Stimulated activated CD8-positive, alpha-beta memory T cell treated with anti-CD3 and anti-CD28 coated beads, Interleukin-7, amount 100 ng/mL, for 24 hours (primary cell): ENCODE results near the gene GALNT6.
A peak's percentile ranks its signal among the peaks of the same experiment; 100 is the strongest.

Experiments
- DNase-seq: peaks from one replicate; pipeline ENCODE4 v3.0.0-alpha.2; 2020; ENCODE audit warnings: low read depth

Gene GALNT6

GRCh38 chr12:51405801-51406207 lies 14.6 kb upstream of the GALNT6 start:
- DNase-seq, result no peak

- no peak for DNase-seq
Measured at GRCh38 chr12:51404627-51405026, 13.4 kb upstream of the GALNT6 start.

- no peak for DNase-seq
Measured at GRCh38 chr12:51403681-51404136, 12.5 kb upstream of the GALNT6 start.

- DNase-seq, result no peak
Measured at GRCh38 chr12:51403159-51403558, 12.0 kb upstream of the GALNT6 start.

- no peak for DNase-seq
Measured at GRCh38 chr12:51401900-51402299, 10.7 kb upstream of the GALNT6 start.

- no peak for DNase-seq
Measured at GRCh38 chr12:51401486-51401885, 10.3 kb upstream of the GALNT6 start.

GRCh38 chr12:51401020-51401419 lies 9.8 kb upstream of the GALNT6 start:
- no peak for DNase-seq

- DNase-seq, result no peak
Measured at GRCh38 chr12:51399891-51400290, 8.7 kb upstream of the GALNT6 start.

GRCh38 chr12:51397670-51398069 lies 6.5 kb upstream of the GALNT6 start:
- no peak for DNase-seq

GRCh38 chr12:51395283-51396230 lies 4.4 kb upstream of the GALNT6 start:
- DNase-seq, result no peak

- DNase-seq, result peak; percentile 26
Measured at GRCh38 chr12:51393676-51394545, 2.7 kb upstream of the GALNT6 start.

- no peak for DNase-seq
Measured at GRCh38 chr12:51392556-51393237, 1.5 kb upstream of the GALNT6 start.

- no peak for DNase-seq
Measured at GRCh38 chr12:51390891-51391282, 319 bp downstream of the GALNT6 start.

- no peak for DNase-seq
Measured at GRCh38 chr12:51390457-51390856, 749 bp downstream of the GALNT6 start.

GRCh38 chr12:51389302-51389999 lies 1.8 kb downstream of the GALNT6 start:
- DNase-seq, result no peak

- no peak for DNase-seq
Measured at GRCh38 chr12:51388846-51389245, 2.4 kb downstream of the GALNT6 start.

GRCh38 chr12:51388069-51388799 lies 3.0 kb downstream of the GALNT6 start:
- DNase-seq, result no peak

- no peak for DNase-seq
Measured at GRCh38 chr12:51386351-51386750, 4.9 kb downstream of the GALNT6 start.

GRCh38 chr12:51383269-51383905 lies 7.8 kb downstream of the GALNT6 start:
- DNase-seq, result no peak

- no peak for DNase-seq
Measured at GRCh38 chr12:51382173-51382572, 9.0 kb downstream of the GALNT6 start.
